Activated naive CD8-positive, alpha-beta T cell (primary cell): ENCODE results near the gene SH3BP2.

Experiments used
- H3K27ac Mint-ChIP-seq: one replicate; pipeline ENCODE4 v1.8.0; 2021; ENCODE audit warnings: mixed read lengths
- H3K27me3 Mint-ChIP-seq: one replicate; pipeline ENCODE4 v1.8.0; 2021; ENCODE audit warnings: mixed read lengths
- H3K36me3 Mint-ChIP-seq: one replicate; pipeline ENCODE4 v1.8.0; 2021; ENCODE audit warnings: mixed read lengths
- H3K4me1 Mint-ChIP-seq: one replicate; pipeline ENCODE4 v1.8.0; 2021; ENCODE audit warnings: low read depth, mixed read lengths
- H3K4me3 Mint-ChIP-seq: one replicate; pipeline ENCODE4 v1.8.0; 2021; ENCODE audit warnings: mild to moderate bottlenecking, mixed read lengths
- H3K9me3 Mint-ChIP-seq: one replicate; pipeline ENCODE4 v1.8.0; 2021; ENCODE audit warnings: low read depth, mixed read lengths

The SH3BP2 gene

DNA sequence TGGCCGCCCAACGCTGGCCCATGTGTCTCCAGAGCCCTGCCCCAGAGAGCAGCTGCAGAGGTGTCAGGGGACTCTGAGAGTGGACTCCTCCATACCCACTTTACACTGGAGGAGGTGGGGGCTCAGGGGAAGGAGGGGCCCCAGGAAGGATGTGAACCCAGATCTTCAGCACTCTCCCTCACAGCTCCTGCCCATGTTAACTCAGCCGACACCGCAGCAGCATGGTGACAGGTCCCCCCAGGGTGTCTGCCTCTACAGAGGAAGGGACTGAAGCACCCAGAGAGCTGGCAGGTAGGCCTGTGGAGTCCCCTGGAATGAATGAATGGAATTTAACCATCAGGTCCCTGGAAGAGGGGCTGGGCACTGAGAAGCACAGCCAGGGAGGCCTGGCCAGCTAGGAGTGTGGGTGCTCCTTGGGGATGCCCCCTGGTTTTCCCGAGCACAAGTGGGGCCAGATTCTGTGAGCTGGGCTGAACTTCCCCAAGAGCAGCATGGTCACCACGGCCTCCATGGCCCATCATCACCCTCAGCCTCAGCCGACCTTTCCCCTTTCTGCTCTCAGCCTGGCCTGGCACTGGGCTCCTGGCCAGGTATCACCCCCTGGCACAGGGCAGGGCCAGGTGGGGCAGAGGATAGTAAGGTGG lies 21.9 kb downstream of the SH3BP2 start:
- Mint-ChIP-seq H3K27me3 (no peaks in the 10 kb centered on the region), H3K9me3 (no peaks in the 10 kb centered on the region), H3K4me1 (peaks cover 57% of the 10 kb centered on the region), H3K4me3 (peak overlapping the region; percentile 82), H3K27ac (peak overlapping the region; percentile 16), H3K36me3 (peaks cover 4% of the 10 kb centered on the region)

DNA sequence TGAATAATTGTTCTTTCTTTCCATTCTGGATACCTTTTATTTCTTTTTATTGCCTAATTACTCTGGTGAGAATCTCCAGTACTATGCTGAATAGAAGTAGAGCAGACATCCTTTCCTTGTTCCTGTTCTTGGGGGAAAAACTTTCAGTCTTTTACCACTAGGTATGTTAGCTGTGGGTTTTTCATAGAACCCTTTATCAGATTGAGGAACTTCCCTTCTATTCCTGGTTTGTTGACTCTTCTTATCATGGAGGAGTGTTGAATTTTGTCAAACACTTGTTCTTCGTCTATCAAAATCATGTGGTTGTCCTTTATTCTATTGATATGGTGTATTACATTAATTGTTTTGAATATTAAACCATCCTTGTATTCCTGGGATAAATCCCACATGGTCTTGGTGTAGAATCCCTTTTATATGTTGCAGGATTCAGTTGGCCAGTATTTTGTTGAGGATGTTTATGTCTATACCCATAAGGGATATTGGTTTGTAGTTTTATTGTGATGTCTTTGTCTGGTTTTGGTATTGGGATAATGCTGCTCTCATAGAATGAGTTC lies 23.6 kb downstream of the SH3BP2 start:
- peaks cover 4% of the 10 kb centered on the region for H3K36me3 Mint-ChIP-seq
- H3K4me3 Mint-ChIP-seq, result peak overlapping the region; percentile 88
- no peaks in the 10 kb centered on the region for H3K9me3 Mint-ChIP-seq
- peaks cover 58% of the 10 kb centered on the region for H3K4me1 Mint-ChIP-seq
- peak overlapping the region; percentile 75 for H3K27ac Mint-ChIP-seq
- H3K27me3 Mint-ChIP-seq, result no peaks in the 10 kb centered on the region

DNA sequence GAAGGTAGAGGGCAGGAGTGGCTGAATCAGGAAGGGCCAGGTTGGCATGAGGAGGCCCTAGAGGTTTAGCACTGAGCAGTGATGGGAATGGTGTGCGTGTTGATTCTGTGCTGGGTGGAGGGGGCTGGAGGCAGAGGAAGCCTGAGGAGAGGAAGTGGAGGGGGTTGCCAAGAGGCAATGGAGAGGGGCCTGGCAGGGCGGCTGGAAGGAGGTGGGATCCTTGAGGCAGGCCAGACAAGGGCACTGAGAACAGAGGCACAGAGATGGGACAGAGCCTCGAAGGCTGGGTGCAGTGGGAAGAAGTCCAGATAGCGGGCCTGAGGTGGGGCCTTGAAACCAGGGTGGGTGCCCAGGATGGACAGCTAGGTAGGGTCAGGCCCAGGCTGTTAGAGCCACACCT lies 24.3 kb downstream of the SH3BP2 start:
- Mint-ChIP-seq H3K9me3 (no peaks in the 10 kb centered on the region), H3K4me1 (peaks cover 54% of the 10 kb centered on the region), H3K27me3 (no peaks in the 10 kb centered on the region), H3K36me3 (peaks cover 4% of the 10 kb centered on the region), H3K4me3 (peak overlapping the region; percentile 88), H3K27ac (peak overlapping the region; percentile 75)

DNA sequence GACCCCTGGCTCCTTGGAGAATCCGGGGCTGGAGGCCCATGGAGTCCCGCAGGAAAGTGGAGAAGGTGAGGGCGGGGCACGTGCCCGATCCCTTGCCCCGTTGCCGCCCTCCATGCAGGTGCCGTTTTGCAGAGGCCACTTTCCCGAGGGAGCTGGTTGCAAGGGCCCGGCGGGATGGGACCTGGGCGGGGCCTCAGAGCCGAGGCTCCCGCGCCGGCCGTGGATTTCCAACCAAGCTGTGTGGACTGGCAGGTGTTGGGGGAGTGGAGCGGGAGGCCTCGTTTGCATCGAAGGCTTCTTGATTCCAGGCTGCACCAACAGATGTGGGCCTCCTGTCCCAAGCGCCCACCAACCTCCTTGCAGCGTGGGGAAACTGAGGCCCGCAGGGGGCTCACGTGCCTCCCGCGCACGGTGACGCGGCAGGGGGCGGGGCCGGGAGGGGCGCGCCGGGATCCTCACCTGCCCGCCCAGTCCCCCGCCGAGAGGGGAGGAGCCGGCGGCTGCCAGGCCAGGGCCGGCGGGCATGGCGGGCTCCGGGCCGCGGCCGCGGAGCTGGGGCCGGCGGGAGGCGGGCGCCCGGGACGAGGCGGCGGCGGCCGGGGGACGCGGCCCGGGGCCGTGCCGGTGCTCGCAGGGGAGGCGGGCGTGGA lies 24.9 kb downstream of the SH3BP2 start:
- peak overlapping the region; percentile 75 for H3K27ac Mint-ChIP-seq
- H3K4me3 Mint-ChIP-seq, result peak overlapping the region; percentile 88
- H3K27me3 Mint-ChIP-seq, result no peaks in the 10 kb centered on the region
- peaks cover 51% of the 10 kb centered on the region for H3K4me1 Mint-ChIP-seq
- peaks cover 4% of the 10 kb centered on the region for H3K36me3 Mint-ChIP-seq
- H3K9me3 Mint-ChIP-seq, result no peaks in the 10 kb centered on the region

DNA sequence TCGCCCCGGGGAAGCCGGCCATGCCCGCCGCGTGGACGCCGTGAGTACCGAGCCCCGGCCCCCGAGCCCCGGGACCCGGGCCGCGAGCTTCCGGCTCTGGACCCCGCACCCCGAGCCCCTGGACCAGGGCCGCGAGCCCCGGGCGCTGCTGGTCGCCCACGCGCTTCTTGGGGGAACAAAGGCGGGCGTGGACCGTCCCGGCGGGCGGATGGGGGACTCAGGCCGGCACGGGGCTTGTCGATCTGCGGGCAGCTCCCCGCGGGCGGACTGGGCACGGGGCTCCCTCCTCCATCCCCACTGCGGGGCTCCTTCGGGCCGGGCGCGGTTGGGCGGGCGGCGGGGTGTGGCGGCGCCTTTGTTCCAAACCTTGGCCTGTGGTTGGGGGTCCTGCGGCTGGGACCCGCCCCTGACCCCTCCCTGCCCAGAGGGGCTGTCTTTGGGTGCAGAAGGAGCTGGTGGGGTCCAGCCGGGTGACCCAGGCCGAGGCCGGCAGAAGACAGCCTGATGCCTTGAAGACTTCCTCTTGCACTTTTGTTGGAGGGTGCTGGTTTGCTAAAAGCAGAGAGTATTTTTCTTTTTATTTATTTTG lies 25.6 kb downstream of the SH3BP2 start:
- peaks cover 47% of the 10 kb centered on the region for H3K4me1 Mint-ChIP-seq
- H3K27me3 Mint-ChIP-seq, result no peaks in the 10 kb centered on the region
- no peak overlapping the region for H3K27ac Mint-ChIP-seq
- peak overlapping the region; percentile 75 for H3K4me3 Mint-ChIP-seq
- H3K36me3 Mint-ChIP-seq, result peaks cover 4% of the 10 kb centered on the region
- no peaks in the 10 kb centered on the region for H3K9me3 Mint-ChIP-seq

DNA sequence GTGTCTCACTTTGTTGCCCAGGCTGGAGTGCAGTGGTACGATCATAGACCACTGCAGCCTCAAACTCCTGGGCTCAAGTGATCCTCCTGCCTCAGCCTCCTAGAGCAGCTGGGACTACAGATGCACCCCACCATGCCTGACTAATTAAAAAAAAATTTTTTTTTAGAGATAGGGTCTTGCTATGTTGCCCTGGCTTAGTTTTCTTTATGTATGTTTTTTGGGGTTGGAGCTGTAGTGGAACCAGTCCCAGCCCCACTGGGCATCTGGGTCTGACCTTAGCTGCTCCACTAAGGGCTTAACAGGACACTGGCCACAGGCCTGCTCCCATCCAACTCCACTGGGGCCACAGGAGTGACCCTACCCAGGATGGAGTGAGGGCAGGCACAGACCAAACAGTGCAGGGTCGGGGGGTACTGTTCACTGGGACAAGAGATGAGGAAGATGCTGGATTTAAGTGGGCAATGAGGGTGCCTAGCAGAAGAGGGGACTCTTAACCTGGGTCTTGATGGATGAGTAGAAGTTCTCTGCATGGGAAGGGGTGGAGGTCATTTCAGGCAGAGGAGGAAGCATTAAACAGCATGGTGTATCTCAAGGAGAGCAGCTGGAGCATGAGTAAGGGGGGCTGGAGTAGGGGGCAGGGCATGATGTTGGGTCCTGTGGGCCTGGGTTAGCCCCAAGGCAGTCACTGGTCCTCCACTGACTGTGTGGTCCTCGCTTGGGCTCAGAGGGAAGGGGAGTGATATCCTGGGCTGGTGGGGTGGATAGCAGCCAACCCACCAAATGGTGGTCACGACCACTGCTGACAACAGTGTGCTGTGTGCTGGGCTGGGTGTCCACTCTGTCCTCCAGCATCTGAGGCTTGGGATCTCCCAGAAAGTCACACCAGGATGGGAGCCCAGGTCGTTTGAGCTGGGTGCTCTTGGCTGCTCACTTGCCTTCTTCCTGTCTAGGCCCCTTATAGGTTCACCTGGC lies 26.6 kb downstream of the SH3BP2 start:
- Mint-ChIP-seq H3K36me3 (peaks cover 4% of the 10 kb centered on the region), H3K27ac (peak overlapping the region; percentile 46), H3K27me3 (no peaks in the 10 kb centered on the region), H3K9me3 (no peaks in the 10 kb centered on the region), H3K4me1 (peaks cover 36% of the 10 kb centered on the region), H3K4me3 (peak overlapping the region; percentile 75)

DNA sequence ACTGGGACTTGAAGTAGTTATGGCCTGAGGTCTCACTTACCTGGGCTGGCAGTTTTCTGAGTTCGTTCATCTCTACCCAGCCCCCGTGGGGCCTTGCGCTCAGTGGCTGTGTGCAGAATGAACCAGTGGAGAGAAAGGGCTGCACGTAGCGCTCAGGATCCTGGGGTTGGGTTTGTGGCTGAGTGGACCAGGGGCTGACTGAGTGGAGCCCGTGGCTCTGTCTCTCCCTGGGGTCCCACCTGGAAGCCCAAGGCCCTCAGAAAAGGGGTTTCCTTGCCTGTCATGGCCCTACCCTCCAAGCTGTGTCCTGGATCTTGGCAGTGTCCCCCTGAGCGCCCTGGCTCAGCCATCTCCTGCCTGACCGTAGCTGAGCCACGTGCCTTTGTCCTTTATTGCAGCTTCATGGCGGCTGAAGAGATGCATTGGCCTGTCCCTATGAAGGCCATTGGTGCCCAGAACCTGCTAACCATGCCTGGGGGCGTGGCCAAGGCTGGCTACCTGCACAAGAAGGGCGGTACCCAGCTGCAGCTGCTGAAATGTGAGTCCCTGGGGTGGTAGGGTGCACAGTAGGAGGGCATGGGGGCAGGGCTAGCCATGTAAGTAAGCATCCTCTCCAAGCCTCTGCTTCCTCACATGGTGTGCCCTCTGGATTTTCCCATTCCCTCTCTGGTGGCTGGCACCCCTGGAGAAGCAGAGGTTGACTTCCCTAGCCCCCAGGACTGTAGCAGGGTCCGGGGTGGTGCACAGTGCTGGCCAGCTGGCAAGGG lies 27.5 kb downstream of the SH3BP2 start:
- Mint-ChIP-seq H3K4me1 (peaks cover 27% of the 10 kb centered on the region), H3K4me3 (peak overlapping the region; percentile 27), H3K27me3 (no peaks in the 10 kb centered on the region), H3K27ac (no peak overlapping the region), H3K36me3 (peaks cover 4% of the 10 kb centered on the region), H3K9me3 (no peaks in the 10 kb centered on the region)

DNA sequence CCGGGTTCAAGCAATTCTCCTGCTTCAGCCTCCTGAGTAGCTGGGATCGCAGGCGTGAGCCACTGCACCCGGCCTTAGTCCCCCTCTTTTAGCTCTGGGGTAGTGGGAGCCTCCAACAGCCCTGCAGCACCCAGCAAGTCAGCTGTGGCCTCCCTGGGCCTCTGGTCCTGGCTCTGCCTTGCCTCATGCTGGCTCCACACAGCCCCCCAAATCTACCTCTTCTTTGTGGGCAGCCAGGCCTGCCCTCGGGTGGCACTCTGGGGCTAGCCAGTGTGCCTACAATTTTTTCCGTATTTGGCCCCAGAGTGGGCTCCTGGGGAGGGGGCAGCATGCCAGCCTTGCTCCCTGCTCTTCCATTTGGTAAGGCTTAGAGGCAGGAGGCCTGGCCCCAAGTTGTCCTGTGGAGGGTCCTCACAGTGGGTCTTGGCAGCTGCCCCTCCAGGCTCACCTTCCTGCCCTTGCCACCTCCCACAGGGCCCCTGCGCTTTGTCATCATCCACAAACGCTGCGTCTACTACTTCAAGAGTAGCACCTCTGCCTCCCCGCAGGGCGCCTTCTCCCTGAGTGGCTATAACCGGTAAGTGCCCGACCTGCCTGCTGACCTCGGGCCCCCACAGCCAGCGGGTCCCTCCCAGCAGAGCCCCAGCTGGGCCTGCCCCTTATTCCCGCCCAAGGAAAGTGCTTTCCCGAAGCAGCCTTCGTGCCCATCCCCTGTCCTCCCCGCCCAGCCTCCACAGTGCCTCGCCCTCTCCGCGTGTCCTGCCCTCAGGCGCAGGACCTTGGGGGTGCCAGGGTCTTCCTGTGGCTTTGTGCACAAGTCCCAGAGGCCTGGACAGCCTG lies 29.8 kb downstream of the SH3BP2 start:
- H3K4me1 Mint-ChIP-seq, result peaks cover 10% of the 10 kb centered on the region
- no peaks in the 10 kb centered on the region for H3K27me3 Mint-ChIP-seq
- no peaks in the 10 kb centered on the region for H3K9me3 Mint-ChIP-seq
- H3K36me3 Mint-ChIP-seq, result no peaks in the 10 kb centered on the region
- H3K27ac Mint-ChIP-seq, result no peak overlapping the region
- no peak overlapping the region for H3K4me3 Mint-ChIP-seq

DNA sequence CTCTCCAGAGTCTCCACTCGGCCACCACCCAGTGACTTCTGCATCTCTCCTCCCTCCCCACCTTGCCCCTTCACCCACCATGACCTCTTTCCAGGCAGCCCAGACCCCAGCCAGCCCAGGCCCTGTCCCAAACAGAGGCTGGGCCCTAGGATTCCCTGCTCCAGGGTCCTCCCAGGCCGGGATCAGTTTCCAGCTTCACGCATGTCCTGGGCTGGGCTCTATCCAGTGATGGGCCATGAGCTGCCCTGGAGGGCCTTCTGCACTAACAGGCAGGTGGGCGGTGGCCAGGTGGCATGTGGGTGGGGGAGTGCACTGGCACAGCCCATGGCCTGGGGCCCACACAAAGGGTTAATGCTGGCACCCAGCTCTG lies 30.4 kb downstream of the SH3BP2 start:
- no peak overlapping the region for H3K27ac Mint-ChIP-seq
- no peaks in the 10 kb centered on the region for H3K27me3 Mint-ChIP-seq
- no peaks in the 10 kb centered on the region for H3K9me3 Mint-ChIP-seq
- peaks cover 10% of the 10 kb centered on the region for H3K4me1 Mint-ChIP-seq
- no peaks in the 10 kb centered on the region for H3K36me3 Mint-ChIP-seq
- no peak overlapping the region for H3K4me3 Mint-ChIP-seq

DNA sequence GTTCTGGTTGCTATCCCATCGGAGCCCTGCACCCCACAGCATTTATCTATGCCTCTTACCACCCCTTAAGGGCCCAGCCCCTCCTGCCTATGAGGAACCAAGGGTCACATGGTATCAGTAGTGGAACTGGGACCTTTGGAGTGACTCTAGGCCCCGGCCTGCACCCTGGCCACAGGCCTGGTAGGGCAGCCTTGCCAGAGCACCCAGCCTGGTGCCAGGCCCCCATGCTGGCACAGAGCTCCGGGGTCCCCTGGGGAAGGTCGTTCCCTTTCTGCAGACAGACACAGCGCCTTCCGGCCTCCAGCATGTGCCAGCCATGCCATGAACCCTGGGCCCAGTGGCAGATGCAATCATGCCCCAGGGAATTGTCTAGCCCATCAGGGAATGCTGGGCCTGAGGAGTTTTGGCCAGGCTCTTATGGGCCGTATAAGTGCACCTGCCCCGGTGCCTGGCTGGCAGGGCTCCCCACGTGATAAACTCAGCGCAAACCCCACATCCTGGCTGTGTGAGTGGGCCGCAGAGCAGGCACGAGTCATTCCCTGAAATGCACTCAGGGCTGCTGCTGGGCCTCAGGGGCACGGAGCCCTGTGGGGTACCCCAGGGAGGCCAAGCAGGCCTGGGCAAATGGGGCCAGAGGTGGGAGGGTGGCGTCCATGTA lies 30.9 kb downstream of the SH3BP2 start:
- Mint-ChIP-seq H3K36me3 (no peaks in the 10 kb centered on the region), H3K27ac (no peak overlapping the region), H3K4me3 (no peak overlapping the region), H3K9me3 (no peaks in the 10 kb centered on the region), H3K27me3 (no peaks in the 10 kb centered on the region), H3K4me1 (peaks cover 10% of the 10 kb centered on the region)

DNA sequence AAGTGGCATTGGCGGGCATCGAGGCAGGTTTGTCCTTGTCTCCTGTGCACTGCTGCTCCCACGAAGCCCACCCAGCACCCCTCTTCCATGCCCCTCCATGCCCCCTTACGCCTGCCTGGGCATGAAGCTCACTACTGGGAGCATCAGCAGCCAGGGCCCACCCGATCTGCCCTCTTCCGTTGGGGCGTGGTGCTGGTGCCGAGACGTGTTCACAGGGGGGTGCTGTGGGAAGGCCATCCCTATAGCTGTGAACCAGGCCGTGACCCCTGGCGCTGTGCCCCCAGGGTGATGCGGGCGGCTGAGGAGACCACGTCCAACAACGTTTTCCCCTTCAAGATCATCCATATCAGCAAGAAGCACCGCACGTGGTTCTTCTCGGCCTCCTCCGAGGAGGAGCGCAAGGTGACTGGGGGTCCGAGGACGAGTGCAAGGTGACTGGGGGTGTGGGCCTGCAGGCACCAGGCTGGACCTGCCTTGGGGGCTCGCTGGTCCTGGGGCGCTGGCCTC lies 31.5 kb downstream of the SH3BP2 start:
- peaks cover 7% of the 10 kb centered on the region for H3K4me1 Mint-ChIP-seq
- no peaks in the 10 kb centered on the region for H3K36me3 Mint-ChIP-seq
- no peaks in the 10 kb centered on the region for H3K9me3 Mint-ChIP-seq
- H3K27ac Mint-ChIP-seq, result no peak overlapping the region
- no peaks in the 10 kb centered on the region for H3K27me3 Mint-ChIP-seq
- no peak overlapping the region for H3K4me3 Mint-ChIP-seq

DNA sequence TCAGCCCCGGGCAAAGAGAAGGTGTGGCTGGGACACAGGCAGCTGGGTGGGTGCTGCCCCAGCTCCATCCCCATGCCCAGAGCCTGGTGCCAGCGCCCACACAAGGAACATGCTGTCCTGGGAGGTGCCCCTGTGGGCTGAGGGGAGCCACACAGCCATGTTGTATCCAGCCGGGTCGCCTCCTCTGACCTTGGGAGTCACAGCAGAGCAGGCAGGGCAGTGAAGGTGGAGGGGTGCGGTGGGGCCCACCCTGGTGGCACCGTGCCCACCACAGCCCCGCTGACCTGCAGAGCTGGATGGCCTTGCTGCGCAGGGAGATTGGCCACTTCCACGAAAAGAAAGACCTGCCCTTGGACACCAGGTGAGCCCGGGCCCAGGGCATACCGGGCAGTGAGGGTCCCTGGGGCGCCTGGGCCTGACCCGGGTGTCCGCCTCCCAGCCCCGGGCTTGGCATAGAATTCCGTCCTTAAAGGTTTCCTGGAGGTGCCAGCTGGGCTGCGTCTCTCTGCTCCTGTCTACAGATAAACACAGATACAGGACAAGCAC lies 32.0 kb downstream of the SH3BP2 start:
- H3K4me3 Mint-ChIP-seq, result no peak overlapping the region
- H3K36me3 Mint-ChIP-seq, result no peaks in the 10 kb centered on the region
- H3K4me1 Mint-ChIP-seq, result peaks cover 2% of the 10 kb centered on the region
- H3K9me3 Mint-ChIP-seq, result no peaks in the 10 kb centered on the region
- H3K27me3 Mint-ChIP-seq, result no peaks in the 10 kb centered on the region
- no peak overlapping the region for H3K27ac Mint-ChIP-seq

DNA sequence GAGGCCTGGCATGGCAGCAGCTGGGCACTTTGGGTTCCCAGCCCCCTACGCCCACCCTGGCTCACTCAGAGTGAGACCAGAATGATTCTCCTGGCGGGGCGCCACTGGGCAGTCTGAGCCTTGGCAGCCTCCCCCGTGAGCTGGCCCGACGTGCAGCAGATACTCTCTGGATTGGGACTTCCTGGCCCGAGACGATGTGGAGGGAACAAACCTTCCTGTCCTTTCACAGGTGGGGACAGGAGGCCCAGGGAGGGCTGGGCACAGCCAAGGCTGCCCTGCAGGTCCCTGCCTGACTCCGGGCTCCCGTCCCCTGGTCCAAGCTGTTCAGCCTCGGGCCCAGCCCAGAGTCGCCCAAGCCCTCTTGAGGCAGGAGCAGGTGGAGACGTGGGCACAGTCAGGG lies 32.9 kb downstream of the SH3BP2 start:
- H3K4me3 Mint-ChIP-seq, result no peak overlapping the region
- no peaks in the 10 kb centered on the region for H3K36me3 Mint-ChIP-seq
- no peaks in the 10 kb centered on the region for H3K9me3 Mint-ChIP-seq
- no peaks in the 10 kb centered on the region for H3K27me3 Mint-ChIP-seq
- no peaks in the 10 kb centered on the region for H3K4me1 Mint-ChIP-seq
- no peak overlapping the region for H3K27ac Mint-ChIP-seq
